ENCODE data around the gene TFR2.

Gene TFR2

DNA sequence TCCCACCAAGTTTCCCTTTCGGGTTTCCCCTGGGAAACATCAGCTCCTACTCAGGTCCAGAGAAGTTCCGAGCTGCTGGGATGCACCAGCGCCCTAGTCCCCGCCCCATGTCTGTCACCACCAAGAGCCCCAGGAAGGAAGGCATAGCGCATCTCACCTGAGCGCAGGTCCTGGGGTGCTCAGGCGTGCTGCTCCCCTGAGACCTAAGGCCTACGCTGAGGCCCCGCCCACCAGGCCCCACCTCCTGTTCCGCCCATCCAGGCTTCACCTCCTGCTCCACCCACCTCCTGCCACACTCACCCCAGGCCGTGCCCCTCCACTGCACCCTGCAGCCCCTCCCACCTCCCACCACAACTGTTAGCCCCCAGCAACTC, 1.2 kb upstream of the TFR2 start:
- Histone ChIP-seq H3K4me1 (ENCODE audit: insufficient read depth, low read length) (peaks cover 20% of the 10 kb centered on the region; the same call in 1 of the 2 replicates), H3K9me3 (ENCODE audit: control insufficient read depth, insufficient read depth, low read length) (no peaks in the 10 kb centered on the region), H3K9ac (ENCODE audit: low read depth, low read length) (no peak overlapping the region), H3K36me3 (ENCODE audit: insufficient read depth, low read length) (no peaks in the 10 kb centered on the region)

DNA sequence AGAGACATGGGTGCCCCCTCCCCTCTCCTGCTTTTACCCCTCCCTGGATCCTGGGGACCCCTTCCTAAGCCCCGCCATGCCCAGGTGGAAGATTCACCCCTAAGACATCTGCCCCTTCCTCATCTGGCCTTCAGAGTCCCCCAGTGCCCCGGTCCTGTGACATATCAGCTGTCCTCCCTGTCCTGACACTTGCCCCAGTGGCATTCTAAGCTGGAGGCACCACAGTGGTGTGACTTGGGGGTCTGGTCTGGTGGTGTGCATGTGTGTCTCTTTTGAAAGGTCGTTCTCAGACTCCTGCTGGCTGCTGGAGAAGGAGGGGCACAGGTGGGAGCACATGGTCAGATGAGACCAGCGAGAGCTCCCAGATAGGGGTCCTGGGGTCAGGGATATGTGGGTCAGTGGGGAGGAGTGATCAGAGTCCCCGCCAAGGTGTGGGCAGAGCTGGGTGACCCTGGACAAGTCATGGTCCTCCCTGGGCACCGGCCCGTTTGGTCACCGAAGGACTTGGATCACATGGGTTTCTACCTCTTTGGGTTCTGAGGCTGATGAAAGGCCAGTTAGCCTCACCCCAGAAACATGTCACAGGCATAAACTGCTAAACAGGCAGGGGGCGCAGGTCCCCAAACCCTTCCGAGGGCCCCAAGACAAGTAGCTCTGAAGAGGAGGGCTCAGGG, 645 bp upstream of the TFR2 start:
- Histone ChIP-seq H3K9me3 (ENCODE audit: control insufficient read depth, insufficient read depth, low read length) (no peaks in the 10 kb centered on the region), H3K9ac (ENCODE audit: low read depth, low read length) (no peak overlapping the region), H3K36me3 (ENCODE audit: insufficient read depth, low read length) (no peaks in the 10 kb centered on the region), H3K4me1 (ENCODE audit: insufficient read depth, low read length) (peaks cover 18% of the 10 kb centered on the region; the same call in 1 of the 2 replicates)

DNA sequence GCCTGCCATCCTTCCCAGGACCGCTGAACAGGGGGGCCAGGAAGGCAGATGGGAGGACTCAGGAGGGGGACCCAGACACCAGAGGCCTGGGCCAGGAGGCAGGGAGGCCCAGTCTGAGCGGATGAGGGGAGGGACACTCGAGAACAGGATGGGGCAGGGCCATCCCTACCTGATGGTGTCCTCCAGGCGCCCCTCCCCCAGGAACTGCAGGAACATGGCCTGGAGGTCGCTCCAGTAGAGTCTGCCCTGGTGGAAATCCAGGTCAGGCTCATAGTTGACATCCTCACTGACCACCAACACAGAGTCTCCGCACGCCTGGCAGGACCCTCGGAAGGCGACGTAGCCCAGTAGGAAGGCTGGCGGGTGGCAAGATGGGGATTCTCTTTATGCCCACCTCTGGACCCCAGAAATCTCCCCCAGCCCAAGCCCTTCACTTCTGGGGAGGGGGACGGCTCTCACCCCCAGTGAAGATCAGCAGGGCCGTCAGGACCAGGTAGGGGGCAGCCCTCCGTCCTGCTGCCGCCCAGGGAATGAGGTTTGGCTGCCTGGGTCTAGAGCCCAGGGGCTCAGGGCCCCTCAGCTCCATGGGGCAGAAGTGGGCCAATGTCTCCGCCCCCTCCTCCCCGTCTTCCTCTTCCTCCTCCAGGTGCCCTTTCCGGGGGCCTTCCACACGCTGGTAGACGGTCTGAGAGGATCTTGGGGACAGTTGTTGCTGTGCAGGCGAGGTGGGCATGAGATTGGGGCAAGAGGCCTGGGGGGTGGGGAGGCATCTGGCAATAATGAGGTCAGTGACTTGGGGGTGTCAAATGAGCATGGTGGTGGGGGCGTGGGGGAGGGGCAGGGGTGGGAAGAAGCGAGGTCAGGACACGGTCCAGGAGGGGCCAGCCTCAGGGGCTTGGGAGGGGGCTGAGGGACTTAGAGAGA, 573 bp downstream of the TFR2 start:
- Histone ChIP-seq H3K9ac (ENCODE audit: low read depth, low read length) (no peak overlapping the region), H3K36me3 (ENCODE audit: insufficient read depth, low read length) (no peaks in the 10 kb centered on the region), H3K4me1 (ENCODE audit: insufficient read depth, low read length) (peaks cover 18% of the 10 kb centered on the region; the same call in 1 of the 2 replicates)

DNA sequence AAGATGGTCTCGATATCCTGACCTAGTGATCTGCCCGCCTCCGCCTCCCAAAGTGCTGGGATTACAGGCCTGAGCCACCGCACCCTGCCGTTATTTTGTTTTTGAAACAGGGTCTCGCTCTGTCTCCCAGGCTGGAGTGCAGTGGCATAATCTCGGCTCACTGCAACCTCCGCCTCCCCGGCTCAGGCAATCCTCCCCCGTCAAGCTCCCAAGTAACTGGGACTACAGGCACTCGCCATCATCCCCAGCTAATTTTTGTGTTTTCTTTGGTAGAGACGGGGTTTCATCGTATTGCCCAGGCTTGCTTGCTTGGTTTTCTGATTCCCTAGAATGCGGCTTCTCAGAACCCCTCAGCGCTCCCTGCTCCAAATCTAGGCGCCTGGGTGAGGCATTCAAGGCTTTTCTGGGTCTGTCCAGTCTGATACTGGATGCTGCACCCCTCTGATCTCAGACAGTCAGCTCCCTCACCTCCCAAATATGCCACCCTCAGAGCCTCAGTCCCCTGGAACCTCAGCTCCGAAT, 1.3 kb downstream of the TFR2 start:
- Histone ChIP-seq H3K36me3 (ENCODE audit: insufficient read depth, low read length) (no peaks in the 10 kb centered on the region), H3K9ac (ENCODE audit: low read depth, low read length) (no peak overlapping the region), H3K4me1 (ENCODE audit: insufficient read depth, low read length) (peaks cover 18% of the 10 kb centered on the region; the same call in 1 of the 2 replicates), H3K9me3 (ENCODE audit: control insufficient read depth, insufficient read depth, low read length) (no peaks in the 10 kb centered on the region)

More for the DNA sequence above, 573 bp downstream of the TFR2 start:
- no peaks in the 10 kb centered on the region for H3K9me3 ChIP-seq (ENCODE audit: control insufficient read depth, insufficient read depth, low read length)

DNA sequence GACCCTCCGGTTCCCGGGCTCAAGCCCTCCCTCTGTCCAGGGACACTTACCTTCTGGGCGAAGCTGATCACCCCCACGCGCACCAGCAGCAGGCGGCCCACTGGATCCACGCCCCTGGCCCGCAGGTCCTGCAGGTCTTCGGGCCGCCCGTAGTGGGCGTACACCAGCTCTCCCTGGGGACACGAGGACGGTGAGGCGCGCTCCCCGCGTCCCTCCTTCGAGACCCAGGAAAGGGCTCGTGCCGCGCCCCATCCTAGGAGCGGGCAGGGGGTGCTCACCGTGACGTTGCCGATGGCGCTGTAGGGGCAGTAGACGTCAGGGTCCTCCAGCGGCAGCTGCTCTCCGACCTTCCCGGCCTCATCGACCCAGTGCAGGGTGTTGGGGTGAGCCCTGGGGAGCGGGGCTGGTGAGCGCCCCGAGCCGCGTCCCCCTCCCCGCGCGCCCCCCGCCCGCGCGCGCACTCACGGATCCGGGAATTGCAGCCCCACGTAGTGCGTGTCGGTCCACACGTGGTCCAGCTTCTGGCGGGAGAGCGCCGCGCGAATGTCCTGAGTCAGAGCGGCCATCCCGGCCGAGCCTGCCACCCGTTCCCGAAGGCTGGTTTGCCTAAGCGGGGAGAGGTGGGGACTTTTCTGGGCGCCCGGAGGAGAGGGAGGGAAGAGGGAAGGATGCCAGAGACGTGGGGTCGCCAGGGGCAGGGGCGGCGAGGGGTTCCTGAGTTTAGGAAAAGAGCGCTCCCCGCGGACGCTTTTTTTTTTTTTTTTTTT, 8.2 kb downstream of the TFR2 start:
- H3K36me3 ChIP-seq (ENCODE audit: insufficient read depth, low read length), result no peaks in the 10 kb centered on the region
- no peaks in the 10 kb centered on the region for H3K4me1 ChIP-seq (ENCODE audit: insufficient read depth, low read length)
- H3K9me3 ChIP-seq (ENCODE audit: control insufficient read depth, insufficient read depth, low read length), result no peaks in the 10 kb centered on the region
- peak overlapping the region; percentile 63 for H3K9ac ChIP-seq (ENCODE audit: low read depth, low read length)

DNA sequence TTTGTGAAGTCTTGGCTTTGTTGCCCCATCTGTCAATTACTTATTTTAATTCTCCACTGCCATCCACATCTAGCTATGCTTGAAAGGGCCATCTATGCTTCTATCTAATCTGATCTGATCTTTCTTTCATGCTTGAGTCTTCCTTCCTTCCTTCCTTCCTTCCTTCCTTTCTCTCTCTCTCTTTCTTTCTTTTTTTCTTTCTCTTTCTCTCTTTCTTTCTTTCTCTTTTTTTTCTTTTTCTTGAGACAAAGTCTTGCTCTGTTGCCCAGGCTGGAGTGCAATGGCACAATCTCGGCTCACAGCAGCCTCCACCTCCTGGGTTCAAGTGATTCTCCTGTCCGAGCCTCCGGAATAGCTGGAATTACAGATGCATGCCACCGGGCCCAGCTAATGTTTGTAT, 11.3 kb downstream of the TFR2 start:
- no peaks in the 10 kb centered on the region for H3K9me3 ChIP-seq (ENCODE audit: control insufficient read depth, insufficient read depth, low read length)
- H3K4me1 ChIP-seq (ENCODE audit: insufficient read depth, low read length), result peaks cover 4% of the 10 kb centered on the region; the same call in 1 of the 2 replicates
- H3K9ac ChIP-seq (ENCODE audit: low read depth, low read length), result no peak overlapping the region
- no peaks in the 10 kb centered on the region for H3K36me3 ChIP-seq (ENCODE audit: insufficient read depth, low read length)

DNA sequence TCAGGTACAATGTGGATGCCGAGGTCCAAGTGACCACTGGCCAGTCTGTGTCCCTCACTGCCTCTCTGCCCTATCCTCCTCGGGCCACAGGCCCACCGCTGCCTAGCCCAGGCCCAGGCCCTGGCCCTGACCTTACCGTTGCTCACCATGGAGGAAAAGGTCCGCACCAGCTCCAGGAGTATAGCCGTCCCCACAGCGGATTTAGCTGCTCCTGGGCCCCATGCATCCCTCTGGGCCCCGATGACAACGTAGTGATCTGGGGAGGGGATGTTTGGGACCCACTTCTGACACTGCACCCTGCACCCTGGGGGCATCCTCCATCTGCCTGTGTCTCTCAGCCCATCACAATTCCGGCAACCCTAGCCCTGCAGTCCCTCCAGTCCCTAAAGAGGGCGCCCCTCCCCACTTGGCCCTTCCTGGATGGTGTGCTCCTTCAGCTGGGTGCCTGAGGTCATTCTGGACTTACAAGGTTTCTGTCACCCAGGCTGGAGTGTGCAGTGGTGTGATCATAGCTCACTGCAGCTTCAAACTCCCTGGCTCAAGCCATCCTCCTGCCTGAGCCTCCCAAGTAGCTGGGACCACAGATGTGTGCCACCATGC, 12.1 kb downstream of the TFR2 start:
- no peak overlapping the region for H3K9ac ChIP-seq (ENCODE audit: low read depth, low read length)
- H3K9me3 ChIP-seq (ENCODE audit: control insufficient read depth, insufficient read depth, low read length), result no peaks in the 10 kb centered on the region
- no peaks in the 10 kb centered on the region for H3K36me3 ChIP-seq (ENCODE audit: insufficient read depth, low read length)
- H3K4me1 ChIP-seq (ENCODE audit: insufficient read depth, low read length), result peaks cover 4% of the 10 kb centered on the region; the same call in 1 of the 2 replicates

DNA sequence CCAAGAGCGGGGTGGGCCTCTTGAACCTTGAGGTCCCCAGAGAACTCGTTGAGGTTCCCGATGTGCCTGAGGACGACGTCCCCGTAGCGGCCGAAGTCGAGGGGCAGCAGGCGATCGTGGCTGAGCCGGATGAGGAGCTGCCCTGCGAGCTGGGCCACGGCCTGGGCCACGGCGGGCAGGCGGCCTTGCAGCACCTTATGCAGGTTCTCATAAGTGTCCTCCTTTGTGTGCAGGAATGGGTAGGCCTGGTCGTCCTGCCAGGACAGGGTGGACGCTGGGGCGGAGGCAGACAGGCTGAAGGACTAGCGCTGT, 14.2 kb downstream of the TFR2 start:
- H3K4me1 ChIP-seq (ENCODE audit: insufficient read depth, low read length), result peaks cover 4% of the 10 kb centered on the region; the same call in 1 of the 2 replicates
- peak overlapping the region; percentile 54; the same call in 1 of the 2 replicates for H3K9ac ChIP-seq (ENCODE audit: low read depth, low read length)
- no peaks in the 10 kb centered on the region for H3K9me3 ChIP-seq (ENCODE audit: control insufficient read depth, insufficient read depth, low read length)
- no peaks in the 10 kb centered on the region for H3K36me3 ChIP-seq (ENCODE audit: insufficient read depth, low read length)

DNA sequence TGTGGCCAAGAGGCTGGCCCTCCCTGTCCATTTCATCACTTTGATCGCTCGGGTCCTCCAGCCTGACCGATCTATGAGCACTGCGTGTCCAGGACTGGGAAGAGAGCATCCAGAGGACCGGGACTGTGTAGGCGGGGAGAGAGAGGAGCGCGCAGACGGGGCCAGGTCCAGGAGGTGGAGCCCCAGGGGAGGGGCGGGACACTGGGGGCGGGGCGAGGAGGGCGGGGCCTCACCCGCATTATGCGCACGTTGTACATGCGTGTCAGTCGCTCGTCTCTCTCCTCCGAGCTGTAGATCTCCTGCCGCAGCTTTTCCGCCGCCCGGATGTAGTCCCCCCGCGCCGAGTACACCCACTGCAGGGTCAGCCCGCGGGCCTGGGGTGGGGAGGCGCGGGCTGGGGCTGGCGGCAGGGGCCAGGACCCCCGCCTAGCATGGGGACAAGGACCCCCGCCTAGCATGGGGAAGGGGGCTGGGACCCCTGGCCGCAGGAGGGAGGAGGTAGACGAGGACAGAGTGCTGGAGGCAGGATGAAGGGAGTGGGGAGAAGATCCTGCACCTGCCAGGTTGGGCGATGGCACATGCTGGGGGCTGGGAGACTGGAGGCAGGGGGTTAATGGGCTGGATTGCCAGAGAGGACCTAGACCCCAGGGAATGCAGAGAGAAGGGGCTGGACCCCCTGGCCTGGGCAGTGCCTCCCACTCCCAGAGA, 14.7 kb downstream of the TFR2 start:
- H3K9me3 ChIP-seq (ENCODE audit: control insufficient read depth, insufficient read depth, low read length), result no peaks in the 10 kb centered on the region
- H3K36me3 ChIP-seq (ENCODE audit: insufficient read depth, low read length), result no peaks in the 10 kb centered on the region
- H3K4me1 ChIP-seq (ENCODE audit: insufficient read depth, low read length), result peaks cover 4% of the 10 kb centered on the region; the same call in 1 of the 2 replicates
- peak overlapping the region; percentile 54 for H3K9ac ChIP-seq (ENCODE audit: low read depth, low read length)

DNA sequence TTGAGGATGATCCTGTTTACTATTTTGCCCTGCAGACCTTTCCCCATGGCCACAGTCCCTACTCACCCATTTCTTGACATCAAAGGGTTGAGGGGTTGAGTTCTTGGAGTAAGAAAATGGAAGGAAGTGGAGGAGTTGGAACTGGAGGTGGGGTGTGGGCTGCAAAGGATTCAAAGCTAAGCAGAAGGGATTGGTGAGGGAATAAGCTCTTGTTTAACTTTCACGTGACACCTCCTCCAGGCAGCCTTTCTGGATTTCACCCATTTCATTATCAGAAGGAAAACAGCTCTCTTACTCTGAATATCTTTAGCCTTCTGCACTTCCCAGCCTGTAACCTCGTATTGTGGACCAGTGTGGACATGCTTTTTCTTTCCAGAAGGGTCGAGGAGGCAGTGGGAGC, 15.3 kb downstream of the TFR2 start:
- Histone ChIP-seq H3K36me3 (ENCODE audit: insufficient read depth, low read length) (no peaks in the 10 kb centered on the region), H3K9ac (ENCODE audit: low read depth, low read length) (peak overlapping the region; percentile 25; the same call in 1 of the 2 replicates), H3K9me3 (ENCODE audit: control insufficient read depth, insufficient read depth, low read length) (no peaks in the 10 kb centered on the region), H3K4me1 (ENCODE audit: insufficient read depth, low read length) (peaks cover 4% of the 10 kb centered on the region; the same call in 1 of the 2 replicates)

DNA sequence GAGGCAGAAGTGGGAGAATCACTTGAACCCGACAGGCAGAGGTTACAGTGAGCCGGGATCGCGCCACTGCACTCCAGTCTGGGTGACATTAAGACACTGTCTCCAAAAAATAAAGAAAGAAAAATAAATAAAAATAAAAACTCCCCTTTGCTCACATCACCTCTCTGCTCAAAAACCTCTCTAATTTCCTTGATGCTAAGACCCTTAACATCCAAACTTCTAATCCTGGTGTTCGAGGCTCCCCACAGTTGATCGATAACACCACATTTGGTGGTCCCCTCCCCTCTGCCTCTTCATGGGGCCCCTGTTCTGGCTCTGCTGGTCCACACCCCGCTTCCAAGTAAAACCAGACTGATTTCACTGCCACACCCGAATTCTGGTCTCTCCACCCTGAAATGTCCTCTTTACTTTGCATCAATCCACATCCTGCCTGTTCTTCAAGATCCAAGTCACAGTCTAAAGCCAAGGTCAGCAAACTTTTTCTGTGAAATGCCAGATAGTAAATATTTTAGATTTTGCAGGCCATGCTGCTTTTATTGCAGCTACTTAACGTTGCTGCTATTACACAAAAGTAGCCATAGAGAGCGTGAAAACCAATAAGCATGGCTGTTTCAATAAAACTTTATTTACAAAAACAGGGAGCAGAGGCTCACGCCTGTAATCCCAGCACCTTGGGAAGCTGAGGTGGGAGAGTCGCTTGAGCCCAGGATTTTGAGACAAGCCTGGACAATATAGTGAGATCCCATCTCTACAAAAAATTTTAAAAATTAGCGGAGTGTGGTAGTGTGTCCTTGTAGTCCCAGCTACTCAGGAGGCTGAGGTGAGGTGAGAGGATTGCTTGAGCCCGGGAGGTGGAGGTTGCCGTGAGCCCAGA, 17.2 kb downstream of the TFR2 start:
- Histone ChIP-seq H3K9ac (ENCODE audit: low read depth, low read length) (no peak overlapping the region), H3K9me3 (ENCODE audit: control insufficient read depth, insufficient read depth, low read length) (no peaks in the 10 kb centered on the region), H3K4me1 (ENCODE audit: insufficient read depth, low read length) (peaks cover 4% of the 10 kb centered on the region; the same call in 1 of the 2 replicates), H3K36me3 (ENCODE audit: insufficient read depth, low read length) (no peaks in the 10 kb centered on the region)

DNA sequence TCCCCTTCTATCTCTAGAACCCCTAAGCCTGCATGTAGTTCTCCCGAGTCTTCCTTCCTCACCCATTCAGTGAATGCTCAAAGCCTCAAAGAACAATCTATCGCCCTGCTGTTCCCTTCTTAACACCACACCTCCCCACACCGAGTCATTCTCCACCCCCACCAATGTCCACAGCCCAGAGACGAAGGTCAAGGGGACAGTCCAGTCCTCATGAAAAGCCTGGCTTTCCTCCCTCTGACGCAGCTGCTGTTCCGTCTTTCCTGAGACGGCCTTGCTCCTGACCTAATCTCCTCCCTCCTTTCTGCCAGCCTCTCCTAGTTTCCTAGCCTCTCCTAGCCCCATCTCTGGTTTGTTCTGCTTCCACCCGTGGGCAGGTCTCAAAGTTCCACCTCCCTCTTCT, 19.8 kb downstream of the TFR2 start:
- Histone ChIP-seq H3K4me1 (ENCODE audit: insufficient read depth, low read length) (no peaks in the 10 kb centered on the region), H3K36me3 (ENCODE audit: insufficient read depth, low read length) (no peaks in the 10 kb centered on the region), H3K9me3 (ENCODE audit: control insufficient read depth, insufficient read depth, low read length) (no peaks in the 10 kb centered on the region), H3K9ac (ENCODE audit: low read depth, low read length) (no peak overlapping the region)

DNA sequence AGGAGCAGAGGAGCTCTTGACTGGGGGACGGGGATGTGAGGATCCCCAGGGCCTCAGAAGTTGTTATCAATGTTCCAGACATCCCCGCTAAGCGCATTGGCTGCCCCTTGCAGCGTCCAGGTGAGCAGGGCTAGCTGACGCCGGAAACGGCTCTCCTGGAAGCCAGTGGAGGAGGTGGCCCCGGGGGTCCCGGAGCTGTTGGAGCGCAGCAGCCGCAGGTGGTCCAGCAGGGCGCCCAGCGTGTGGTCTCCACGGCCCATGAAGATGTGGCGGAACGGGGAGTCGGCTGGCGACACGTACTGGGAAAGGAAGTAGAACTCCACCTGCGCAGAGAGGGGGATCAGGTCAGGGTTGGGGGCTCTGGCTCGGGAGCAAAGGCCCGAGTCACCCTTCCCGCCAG, 20.5 kb downstream of the TFR2 start:
- no peak overlapping the region for H3K9ac ChIP-seq (ENCODE audit: low read depth, low read length)
- no peaks in the 10 kb centered on the region for H3K36me3 ChIP-seq (ENCODE audit: insufficient read depth, low read length)
- no peaks in the 10 kb centered on the region for H3K4me1 ChIP-seq (ENCODE audit: insufficient read depth, low read length)
- no peaks in the 10 kb centered on the region for H3K9me3 ChIP-seq (ENCODE audit: control insufficient read depth, insufficient read depth, low read length)

All from ES-I3 (cell line).